ENCODE data around the gene AGPS. TPM values are rescaled to one million over a fixed set of nuclear protein-coding genes. Genes with fewer than 3 reads are reported as not detected.
"Not testable (repeated sequence)": the region's sequence is repeated elsewhere in the genome, so short reads cannot be mapped to it uniquely, and the experiment has no call there.

The AGPS gene
- total and polyA plus RNA-seq, 11 donors = 4.2 to 36.6 (median 25.6) TPM

- TF ChIP-seq CTCF (IDR thresholded peaks at IDR 0.05) (no peak), POLR2A (IDR thresholded peaks at IDR 0.05) (no peak)
- peak overlapping the region in 9 of 12 donors; percentile 26 to 85 (median 68) for H3K27ac ChIP-seq
- H3K27me3 ChIP-seq = no peaks in the 10 kb centered on the region
- ATAC-seq = peak; percentile 39 to 75 (median 67)
- intact Hi-C loops (cut with DNase I) = no loop called here
- WGBS, 4 donors = 26 to 42% (median 34%) methylated on average over 4 of the region's 4 CpGs
- H3K9me3 ChIP-seq = no peaks in the 10 kb centered on the region
- peaks cover 0 to 3% (median 0%) of the 10 kb centered on the region in 9 donors for H3K36me3 ChIP-seq
- H3K4me3 ChIP-seq = no peak overlapping the region
- DNase-seq = peak in 1 of 5 donors; percentile 21
- peaks cover 0 to 26% (median 6%) of the 10 kb centered on the region in 12 donors for H3K4me1 ChIP-seq
Measured at GRCh38 chr2:177352441-177353186, 40.0 kb upstream of the AGPS start.

GRCh38 chr2:177353187-177353478 lies 39.4 kb upstream of the AGPS start:
- H3K27me3 ChIP-seq = no peaks in the 10 kb centered on the region
- H3K9me3 ChIP-seq = no peaks in the 10 kb centered on the region
- no peaks in the 10 kb centered on the region for H3K36me3 ChIP-seq
- H3K27ac ChIP-seq = peak overlapping the region in 9 of 12 donors; percentile 26 to 85 (median 68)
- ATAC-seq = peak; percentile 50 to 82 (median 74)
- TF ChIP-seq CTCF (IDR thresholded peaks at IDR 0.05) = no peak
- 40 to 67% (median 60%) methylated on average over 2 of the region's 2 CpGs for WGBS, 4 donors
- peaks cover 0 to 24% (median 6%) of the 10 kb centered on the region in 12 donors for H3K4me1 ChIP-seq
- DNase-seq = peak in 2 of 5 donors; percentile 20 to 42
- intact Hi-C loops (cut with DNase I) = no loop called here
- no peak overlapping the region for H3K4me3 ChIP-seq

GRCh38 chr2:177354541-177354940 lies 38.0 kb upstream of the AGPS start:
- H3K27me3 ChIP-seq; ATAC-seq; DNase-seq; H3K4me3 ChIP-seq; H3K9me3 ChIP-seq; H3K36me3 ChIP-seq; intact Hi-C loops (cut with DNase I): not testable (repeated sequence)
- Histone ChIP-seq H3K27ac (peak overlapping the region in 1 of 12 donors; percentile 22), H3K4me1 (peaks cover 0 to 19% (median 5%) of the 10 kb centered on the region in 12 donors)
- 87 to 92% (median 89%) methylated on average over 3 of the region's 3 CpGs for WGBS, 4 donors

- TF ChIP-seq POLR2A (IDR thresholded peaks at IDR 0.05) (no peak), CTCF (IDR thresholded peaks at IDR 0.05) (no peak)
- ATAC-seq (no peak), DNase-seq (no peak)
- Histone ChIP-seq H3K4me1 (peaks cover 0 to 26% (median 9%) of the 10 kb centered on the region in 12 donors), H3K27ac (peak overlapping the region in 1 of 12 donors; percentile 12), H3K27me3 (no peaks in the 10 kb centered on the region), H3K4me3 (no peak overlapping the region), H3K9me3 (no peaks in the 10 kb centered on the region), H3K36me3 (no peaks in the 10 kb centered on the region)
- WGBS, 4 donors = 82 to 89% (median 86%) methylated on average over 2 of the region's 2 CpGs
- intact Hi-C loops (cut with DNase I) = no loop called here
Measured at GRCh38 chr2:177355874-177356273, 36.7 kb upstream of the AGPS start.

Data from heart left ventricle (tissue), 16 donors.